Neural progenitor cell (in vitro differentiated cells): ENCODE measurements around the gene EPHA1. TPM values are rescaled to one million over a fixed set of nuclear protein-coding genes. Genes with fewer than 3 reads are reported as not detected.

Source experiments
- DNase-seq: peaks from one replicate; pipeline ENCODE4 v3.0.0-alpha.2; 2016; ENCODE audit warnings: low spot score
- H2AFZ ChIP-seq: fragments of 200-600 bp; sonication (generic); replicated peaks from 2 replicates; pipeline ENCODE4 v1.6.1; 2016; ENCODE audit warnings: antibody characterized with exemption
- H3F3A ChIP-seq: fragments of 200-600 bp; sonication (generic); 2 replicates; pipeline ENCODE4 v1.6.1; 2016; ENCODE audit warnings: antibody characterized with exemption, low read depth
- H3K27ac ChIP-seq: fragments of 200-600 bp; sonication (generic); 2 replicates; pipeline ENCODE4 v1.5.1; 2016; ENCODE audit warnings: mild to moderate bottlenecking
- H3K27me3 ChIP-seq: fragments of 200-600 bp; sonication (generic); 2 replicates; pipeline ENCODE4 v1.6.1; 2016; ENCODE audit warnings: mild to moderate bottlenecking, moderate library complexity
- H3K36me3 ChIP-seq: fragments of 200-600 bp; sonication (generic); 2 replicates; pipeline ENCODE4 v1.5.1; 2016
- H3K4me1 ChIP-seq: fragments of 200-600 bp; sonication (generic); 2 replicates; pipeline ENCODE4 v1.6.1; 2016; ENCODE audit warnings: mixed run types
- H3K4me2 ChIP-seq: fragments of 200-600 bp; sonication (generic); 2 replicates; pipeline ENCODE4 v1.6.1; 2016
- H3K4me3 ChIP-seq: fragments of 200-600 bp; sonication (generic); 2 replicates; pipeline ENCODE4 v1.5.1; 2016
- H3K79me2 ChIP-seq: fragments of 200-600 bp; sonication (generic); 2 replicates; pipeline ENCODE4 v1.6.1; 2016; ENCODE audit warnings: low read depth
- H3K9ac ChIP-seq: fragments of 200-600 bp; sonication (generic); 2 replicates; pipeline ENCODE4 v1.6.1; 2016
- H3K9me3 ChIP-seq: fragments of 200-600 bp; sonication (generic); 2 replicates; pipeline ENCODE4 v1.5.1; 2016; ENCODE audit warnings: low read depth
- H4K20me1 ChIP-seq: fragments of 200-600 bp; sonication (generic); 2 replicates; pipeline ENCODE4 v1.6.1; 2016; ENCODE audit warnings: low read depth
- H3K27ac Mint-ChIP-seq: 3 replicates; pipeline ENCODE4 v1.8.0; 2021; ENCODE audit warnings: mixed read lengths
- H3K27me3 Mint-ChIP-seq: 2 replicates; pipeline ENCODE4 v1.8.0; 2022; ENCODE audit warnings: low read depth, mild to moderate bottlenecking, inconsistent platforms, moderate library complexity, mixed read lengths; ENCODE audit not compliant: insufficient read depth
- H3K36me3 Mint-ChIP-seq: 3 replicates; pipeline ENCODE4 v1.8.0; 2021; ENCODE audit warnings: mixed read lengths
- H3K4me1 Mint-ChIP-seq: 3 replicates; pipeline ENCODE4 v1.8.0; 2021; ENCODE audit warnings: mixed read lengths
- H3K4me3 Mint-ChIP-seq: 3 replicates; pipeline ENCODE4 v1.8.0; 2021; ENCODE audit warnings: mild to moderate bottlenecking, moderate library complexity, mixed read lengths
- H3K9me3 Mint-ChIP-seq: 3 replicates; pipeline ENCODE4 v1.8.0; 2020; ENCODE audit warnings: mixed read lengths
- EZH2 ChIP-seq: fragments of 200-600 bp; sonication (generic); IDR thresholded peaks from 2 replicates; pipeline ENCODE4 v1.6.1; 2017; ENCODE audit warnings: antibody characterized with exemption, mild to moderate bottlenecking, moderate library complexity
- EZH2phosphoT487 ChIP-seq: fragments of 200-600 bp; sonication (generic); IDR thresholded peaks from 2 replicates; pipeline ENCODE4 v1.6.1; 2017; ENCODE audit warnings: antibody characterized with exemption
- total RNA-seq: library from RNA; depleted of rRNA; stranded (reverse); fragments of >200 nt; gene quantifications from 2 replicates; pipeline ENCODE4 v1.2.3, GENCODE V29; 2015; ENCODE audit warnings: low replicate concordance
- TF ChIP-seq, protein P1 (sequence below): fragments of 200-600 bp; sonication (generic); IDR thresholded peaks from 2 replicates; pipeline ENCODE4 v1.5.1; 2017; ENCODE audit warnings: antibody characterized with exemption, mild to moderate bottlenecking

EPHA1 gene
- total RNA-seq, 1 donor from 2014 or later, result 4.1 TPM

GRCh38 chr7:143434660-143435059 lies 26.0 kb upstream of the EPHA1 start:
- H3K4me1 Mint-ChIP-seq, result no peaks in the 10 kb centered on the region
- peaks cover 2% of the 10 kb centered on the region for H3K9me3 Mint-ChIP-seq
- H3K4me3 ChIP-seq, result no peak overlapping the region
- H3K36me3 Mint-ChIP-seq, result no peaks in the 10 kb centered on the region
- TF ChIP-seq, protein P1, sequence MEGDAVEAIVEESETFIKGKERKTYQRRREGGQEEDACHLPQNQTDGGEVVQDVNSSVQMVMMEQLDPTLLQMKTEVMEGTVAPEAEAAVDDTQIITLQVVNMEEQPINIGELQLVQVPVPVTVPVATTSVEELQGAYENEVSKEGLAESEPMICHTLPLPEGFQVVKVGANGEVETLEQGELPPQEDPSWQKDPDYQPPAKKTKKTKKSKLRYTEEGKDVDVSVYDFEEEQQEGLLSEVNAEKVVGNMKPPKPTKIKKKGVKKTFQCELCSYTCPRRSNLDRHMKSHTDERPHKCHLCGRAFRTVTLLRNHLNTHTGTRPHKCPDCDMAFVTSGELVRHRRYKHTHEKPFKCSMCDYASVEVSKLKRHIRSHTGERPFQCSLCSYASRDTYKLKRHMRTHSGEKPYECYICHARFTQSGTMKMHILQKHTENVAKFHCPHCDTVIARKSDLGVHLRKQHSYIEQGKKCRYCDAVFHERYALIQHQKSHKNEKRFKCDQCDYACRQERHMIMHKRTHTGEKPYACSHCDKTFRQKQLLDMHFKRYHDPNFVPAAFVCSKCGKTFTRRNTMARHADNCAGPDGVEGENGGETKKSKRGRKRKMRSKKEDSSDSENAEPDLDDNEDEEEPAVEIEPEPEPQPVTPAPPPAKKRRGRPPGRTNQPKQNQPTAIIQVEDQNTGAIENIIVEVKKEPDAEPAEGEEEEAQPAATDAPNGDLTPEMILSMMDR, result no peak
- TF ChIP-seq EZH2phosphoT487 (no peak), EZH2 (no peak)
- H3K9me3 ChIP-seq, result no peaks in the 10 kb centered on the region
- H3K4me1 ChIP-seq, result no peaks in the 10 kb centered on the region
- no peak overlapping the region for H2AFZ ChIP-seq
- H3F3A ChIP-seq, result no peaks in the 10 kb centered on the region
- no peak overlapping the region for H3K4me2 ChIP-seq
- no peak overlapping the region for H3K9ac ChIP-seq
- no peak overlapping the region for H3K27ac Mint-ChIP-seq
- H3K36me3 ChIP-seq, result no peaks in the 10 kb centered on the region
- H3K27me3 ChIP-seq, result no peaks in the 10 kb centered on the region
- no peaks in the 10 kb centered on the region for H3K27me3 Mint-ChIP-seq
- no peak for DNase-seq
- H3K79me2 ChIP-seq, result no peaks in the 10 kb centered on the region
- H3K4me3 Mint-ChIP-seq, result no peak overlapping the region
- no peak overlapping the region for H3K27ac ChIP-seq
- H4K20me1 ChIP-seq, result no peaks in the 10 kb centered on the region

DNA sequence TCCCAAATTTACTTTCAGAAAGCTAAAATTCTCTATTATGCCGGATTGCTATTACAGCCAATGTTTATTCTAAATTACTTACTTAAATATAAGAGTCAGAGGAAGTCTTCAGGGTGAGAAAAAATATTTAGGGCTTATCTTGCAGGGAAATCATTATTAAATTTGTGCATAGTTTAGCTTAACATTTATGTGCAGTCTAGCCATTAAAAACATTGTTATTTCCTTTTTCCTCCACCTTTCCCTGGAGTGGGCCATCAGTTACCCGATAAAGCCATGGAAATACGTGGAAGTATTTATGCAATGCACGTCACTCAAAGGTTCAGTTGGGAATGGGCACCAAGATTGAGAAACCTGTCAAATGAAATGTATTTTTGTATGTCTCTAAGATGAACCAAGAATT lies 25.1 kb upstream of the EPHA1 start:
- Histone ChIP-seq H3K4me1 (no peaks in the 10 kb centered on the region), H3K9ac (no peak overlapping the region), H3F3A (no peaks in the 10 kb centered on the region), H3K9me3 (no peaks in the 10 kb centered on the region), H3K79me2 (no peaks in the 10 kb centered on the region), H3K4me2 (no peak overlapping the region), H4K20me1 (no peaks in the 10 kb centered on the region), H3K27me3 (no peaks in the 10 kb centered on the region), H2AFZ (no peak overlapping the region), H3K36me3 (no peaks in the 10 kb centered on the region), H3K4me3 (no peak overlapping the region), H3K27ac (no peak overlapping the region)
- Mint-ChIP-seq H3K27ac (no peak overlapping the region), H3K27me3 (no peaks in the 10 kb centered on the region), H3K9me3 (peaks cover 2% of the 10 kb centered on the region), H3K4me1 (no peaks in the 10 kb centered on the region), H3K4me3 (no peak overlapping the region), H3K36me3 (no peaks in the 10 kb centered on the region)
- TF ChIP-seq EZH2 (no peak), EZH2phosphoT487 (no peak)
- TF ChIP-seq, protein P1, result no peak
- DNase-seq, result no peak

DNA sequence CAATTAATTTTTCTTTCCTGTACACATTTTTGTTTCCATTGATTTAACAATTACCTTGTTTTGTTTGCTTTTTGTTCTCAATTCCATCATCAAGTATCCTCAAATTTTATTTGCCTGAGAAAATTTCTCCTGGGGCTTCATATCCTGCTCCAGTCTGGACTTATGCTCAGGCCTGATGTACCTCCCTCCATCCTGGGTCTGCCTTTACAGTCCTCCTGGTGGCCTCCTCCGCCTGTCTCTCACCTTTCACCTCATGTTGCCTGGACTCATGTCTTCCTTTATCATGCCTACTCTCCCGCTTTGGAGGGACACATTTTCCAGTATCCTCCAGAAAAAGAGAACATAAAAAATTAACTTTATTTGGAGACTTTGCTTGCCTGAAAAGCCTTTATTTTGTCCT lies 22.5 kb upstream of the EPHA1 start:
- no peaks in the 10 kb centered on the region for H3K36me3 Mint-ChIP-seq
- TF ChIP-seq EZH2phosphoT487, result no peak
- TF ChIP-seq EZH2, result no peak
- TF ChIP-seq, protein P1, result no peak
- Histone ChIP-seq H3K9me3 (no peaks in the 10 kb centered on the region), H3K79me2 (no peaks in the 10 kb centered on the region), H3K27me3 (no peaks in the 10 kb centered on the region), H3K27ac (no peak overlapping the region), H3K9ac (no peak overlapping the region), H3K4me2 (no peak overlapping the region), H4K20me1 (no peaks in the 10 kb centered on the region), H3K4me3 (no peak overlapping the region), H3F3A (no peaks in the 10 kb centered on the region), H2AFZ (no peak overlapping the region), H3K36me3 (no peaks in the 10 kb centered on the region), H3K4me1 (no peaks in the 10 kb centered on the region)
- no peak overlapping the region for H3K27ac Mint-ChIP-seq
- peaks cover 4% of the 10 kb centered on the region for H3K9me3 Mint-ChIP-seq
- no peaks in the 10 kb centered on the region for H3K4me1 Mint-ChIP-seq
- no peaks in the 10 kb centered on the region for H3K27me3 Mint-ChIP-seq
- DNase-seq, result no peak
- no peak overlapping the region for H3K4me3 Mint-ChIP-seq
